Activated CD4-positive, alpha-beta T cell treated with anti-CD3 and anti-CD28 coated beads, Interleukin-2, amount 50 U/mL, for 4 hours (primary cell): Measurements from ENCODE around the gene DHX8.

Experiments used
- DNase-seq, 2 experiments: peaks; one replicate each; pipeline ENCODE4 v3.0.0-alpha.2; 2020

The DHX8 gene

DNA sequence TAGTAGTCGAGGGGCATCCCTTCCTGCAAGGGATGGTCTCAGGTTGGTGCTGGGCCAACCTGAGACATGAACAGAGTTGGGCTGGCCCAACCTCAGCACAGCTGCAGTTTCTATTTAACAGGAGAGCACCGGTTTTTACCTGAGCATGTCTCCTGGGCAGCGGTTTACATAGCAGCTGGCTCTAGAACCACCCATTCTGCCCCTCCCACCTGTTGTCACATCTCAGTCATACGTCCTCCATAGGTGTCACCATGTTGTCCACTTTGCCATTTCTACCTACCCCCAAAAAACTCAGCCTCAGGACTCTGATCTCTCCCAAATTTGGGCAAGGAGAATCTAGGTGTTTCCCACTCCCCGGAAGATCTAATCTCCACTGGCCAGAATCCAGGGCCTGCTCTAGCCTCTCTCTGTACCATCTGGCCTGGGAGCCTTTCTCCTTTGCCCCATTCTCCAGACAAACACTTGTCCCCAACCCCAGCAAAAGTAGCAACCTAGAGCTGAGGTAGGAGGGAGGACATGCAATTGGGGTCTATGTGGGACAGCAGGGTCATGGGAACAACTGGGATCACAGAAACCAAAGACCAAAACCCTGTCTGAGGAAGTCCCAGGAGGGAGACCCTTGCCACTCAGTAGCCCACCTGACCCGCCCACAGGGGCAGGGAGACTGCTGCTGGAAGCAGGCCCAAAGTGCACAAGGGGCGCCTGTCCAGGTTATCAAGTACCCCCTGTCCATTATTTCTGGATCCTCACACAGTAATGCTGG, 43.3 kb downstream of the DHX8 start:
- no peak for DNase-seq

DNA sequence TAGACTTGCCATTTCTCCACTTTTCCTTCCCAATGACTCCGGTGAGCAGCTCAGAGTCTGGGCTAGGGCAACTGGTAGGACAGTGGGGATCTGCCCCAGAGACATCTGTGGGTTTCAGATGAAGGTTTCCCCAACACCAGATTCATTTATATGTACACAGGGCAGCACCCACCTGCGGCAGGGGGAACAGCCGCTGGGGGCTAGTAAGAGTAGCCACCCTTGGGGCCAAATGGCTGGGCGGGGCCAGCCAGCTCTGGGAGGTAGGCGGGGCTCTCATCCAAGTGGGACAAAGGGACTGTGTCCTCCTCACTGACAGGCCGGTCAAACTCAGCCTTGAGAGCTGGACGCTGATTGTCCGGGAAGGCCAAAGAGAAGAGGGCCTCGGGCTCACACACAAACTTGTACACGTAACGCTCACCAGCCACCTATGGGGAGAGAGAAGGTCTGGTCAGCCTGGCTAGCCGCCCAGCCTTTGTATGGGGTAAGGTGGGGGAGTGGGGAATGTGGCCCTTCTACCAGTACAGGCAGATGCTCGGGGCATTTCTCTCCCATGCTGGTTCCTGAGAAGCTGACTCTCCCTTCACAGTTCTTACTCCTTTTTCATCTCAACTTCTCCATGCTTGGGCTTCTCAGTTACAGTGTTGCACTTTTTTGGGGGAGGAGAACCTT, 44.7 kb downstream of the DHX8 start:
- no peak for DNase-seq

DNA sequence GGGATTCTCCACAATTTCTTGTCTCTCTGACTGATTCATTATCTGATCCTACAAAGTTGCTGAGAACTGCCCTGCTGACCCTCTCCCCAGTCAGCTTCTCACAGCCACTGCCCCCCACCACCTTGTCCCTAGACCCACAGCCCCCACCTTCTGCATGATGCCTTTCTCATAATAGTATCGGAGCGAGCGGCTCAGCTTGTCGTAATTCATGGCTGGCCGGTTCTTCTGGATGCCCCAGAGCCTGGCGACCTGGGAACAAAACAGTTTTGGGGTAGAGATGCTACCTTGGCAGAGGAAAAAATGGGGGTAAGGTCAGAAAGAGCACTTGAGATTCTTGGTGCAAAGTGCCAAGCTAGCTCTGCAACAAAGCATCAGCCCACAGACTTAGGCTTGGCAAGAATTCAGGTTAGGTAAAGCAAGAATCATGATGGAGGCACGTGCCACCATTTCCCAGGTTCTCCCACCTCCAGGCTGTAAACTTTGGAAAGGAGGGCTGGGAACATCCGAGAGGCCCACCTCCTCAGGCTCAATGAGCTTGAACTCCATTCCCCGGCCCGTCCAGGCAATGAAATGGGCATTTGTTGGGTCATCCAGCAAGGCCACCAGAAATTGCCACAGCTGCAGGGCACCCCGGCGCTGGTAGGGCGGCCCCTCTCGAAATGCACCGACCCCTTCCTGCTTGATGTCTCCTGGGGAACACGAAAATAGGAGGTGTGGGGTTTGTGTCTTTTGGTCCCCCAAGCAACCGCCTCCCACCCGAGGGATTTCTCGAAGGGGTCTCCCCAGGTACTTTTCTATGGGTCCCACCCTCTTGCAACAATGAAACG, 45.4 kb downstream of the DHX8 start:
- no peak for DNase-seq

DNA sequence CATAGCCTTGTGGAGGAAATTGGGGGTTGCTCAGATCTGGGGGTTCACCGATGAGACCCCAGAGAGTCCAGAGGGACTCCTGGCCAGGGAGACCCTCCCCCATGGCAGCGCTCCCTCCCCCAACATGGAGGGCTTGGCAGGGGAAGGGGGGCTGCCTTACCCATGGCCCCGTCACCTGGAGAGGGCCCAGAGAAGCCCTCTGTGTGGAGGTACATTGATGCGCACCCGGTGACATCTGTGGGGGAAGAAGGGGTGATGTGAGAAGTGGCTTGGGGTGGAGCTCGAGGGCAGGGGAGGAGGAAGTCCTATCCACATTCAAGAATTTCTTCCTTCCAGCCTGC, 46.1 kb downstream of the DHX8 start:
- no peak for DNase-seq

DNA sequence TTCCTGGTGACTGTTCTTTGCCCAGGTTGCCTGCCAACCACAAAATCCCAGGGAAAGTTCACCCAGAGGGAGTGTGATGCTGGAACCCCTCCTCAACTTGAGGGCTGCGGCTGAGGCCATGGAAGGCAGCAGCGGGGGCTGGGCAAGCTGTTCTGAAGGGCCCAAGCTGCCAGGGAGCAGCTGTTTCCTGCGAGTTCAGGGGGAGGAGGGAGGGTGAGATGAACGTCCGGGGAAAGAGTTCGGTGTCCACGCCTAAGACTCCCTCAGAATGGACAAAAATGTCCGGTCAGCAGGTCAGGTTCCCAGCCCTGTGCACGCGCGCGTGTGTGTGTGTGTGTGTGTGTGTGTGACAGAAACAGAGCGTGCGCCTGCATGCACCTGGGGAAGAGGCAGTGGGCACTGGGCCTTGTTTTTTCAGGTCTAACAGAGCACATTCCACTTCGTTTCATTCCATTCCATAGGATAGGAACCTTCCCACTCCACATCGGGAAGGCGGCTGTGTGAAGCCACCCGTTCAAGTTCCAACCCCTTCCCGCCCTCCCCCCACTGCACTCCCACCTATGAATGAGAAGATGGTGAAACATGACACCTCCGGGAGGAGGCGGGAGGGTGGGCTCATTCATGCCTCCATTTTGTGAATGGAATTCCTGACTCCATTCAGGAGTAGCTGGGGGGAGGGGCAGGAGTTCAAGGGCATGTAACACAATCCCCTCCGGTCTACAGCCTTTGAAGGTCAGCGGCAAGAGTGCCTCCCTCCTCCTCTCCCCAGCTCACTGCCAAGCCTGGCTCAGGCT, 46.7 kb downstream of the DHX8 start:
- DNase-seq = no peak

DNA sequence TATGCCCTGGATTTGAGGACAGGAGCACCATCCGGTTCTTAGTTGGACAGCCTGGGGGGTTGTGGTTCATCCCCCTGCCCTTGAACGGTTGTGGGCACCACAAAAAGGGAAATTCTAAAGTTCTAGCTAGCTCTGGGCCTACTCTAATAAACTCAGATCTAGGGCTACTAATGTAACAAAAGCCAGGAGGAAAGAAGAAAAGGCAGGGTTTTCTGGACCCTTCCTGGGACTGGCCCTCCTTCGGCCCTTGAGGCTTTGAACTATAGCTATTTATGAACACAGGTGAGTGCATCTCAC, 47.3 kb downstream of the DHX8 start:
- DNase-seq = no peak

DNA sequence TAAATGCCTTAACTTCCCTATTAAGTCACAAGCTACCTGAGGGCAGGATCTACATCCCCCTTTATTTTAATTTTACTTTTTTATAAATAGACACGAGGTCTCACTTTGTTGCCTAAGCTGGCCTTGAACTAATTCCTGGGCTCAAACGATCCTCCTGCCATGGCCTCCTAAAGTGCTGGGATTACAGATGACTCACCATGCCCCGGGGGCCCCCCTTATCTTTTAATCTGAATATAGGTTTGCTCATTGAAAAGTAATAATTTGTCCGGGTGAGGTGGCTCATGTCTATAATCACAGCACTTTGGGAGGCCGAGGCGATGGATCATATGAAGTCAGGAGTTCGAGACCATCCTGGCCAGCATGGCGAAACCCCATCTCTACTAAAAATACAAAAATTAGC, 48.2 kb downstream of the DHX8 start:
- DNase-seq = no peak

DNA sequence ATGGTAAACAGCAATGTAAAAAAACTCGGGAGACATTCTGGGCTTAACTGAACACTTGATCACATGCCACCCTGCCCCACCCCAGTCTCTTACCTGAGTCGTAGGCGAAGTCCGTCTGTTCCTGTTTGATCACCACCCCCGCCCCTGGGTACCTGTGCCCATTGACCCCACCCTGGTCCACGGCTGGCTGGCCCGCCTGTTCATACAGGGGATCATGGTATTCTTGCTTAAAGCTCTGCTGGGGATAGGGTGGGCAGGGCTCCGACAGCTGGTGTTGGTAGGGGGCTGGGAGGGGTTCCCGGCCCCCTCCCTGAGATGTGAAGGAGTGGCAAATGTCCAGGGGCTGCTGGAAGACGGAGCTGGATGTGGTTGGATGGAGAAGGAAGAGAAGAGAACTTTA, 48.8 kb downstream of the DHX8 start:
- DNase-seq = no peak

DNA sequence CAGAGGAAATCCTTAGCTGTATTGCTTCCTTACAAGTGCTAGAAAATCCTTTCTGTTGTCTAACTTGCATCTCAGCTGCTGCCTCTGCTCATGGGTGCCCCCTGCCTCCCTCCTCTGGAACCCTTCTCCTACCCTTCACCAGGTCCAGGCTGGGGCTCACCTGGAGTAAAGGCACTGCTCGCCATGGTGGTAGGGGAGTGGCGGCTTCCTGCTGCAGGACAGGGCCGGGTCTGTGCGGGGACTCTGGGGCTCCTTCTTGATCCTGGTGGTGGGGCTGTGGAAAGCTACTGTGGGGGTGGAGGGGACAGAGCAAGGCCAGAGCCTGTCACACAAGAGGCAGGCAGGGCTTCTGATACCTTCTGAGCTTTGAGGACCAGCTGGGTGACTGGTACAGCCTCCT, 49.9 kb downstream of the DHX8 start:
- no peak for DNase-seq

DNA sequence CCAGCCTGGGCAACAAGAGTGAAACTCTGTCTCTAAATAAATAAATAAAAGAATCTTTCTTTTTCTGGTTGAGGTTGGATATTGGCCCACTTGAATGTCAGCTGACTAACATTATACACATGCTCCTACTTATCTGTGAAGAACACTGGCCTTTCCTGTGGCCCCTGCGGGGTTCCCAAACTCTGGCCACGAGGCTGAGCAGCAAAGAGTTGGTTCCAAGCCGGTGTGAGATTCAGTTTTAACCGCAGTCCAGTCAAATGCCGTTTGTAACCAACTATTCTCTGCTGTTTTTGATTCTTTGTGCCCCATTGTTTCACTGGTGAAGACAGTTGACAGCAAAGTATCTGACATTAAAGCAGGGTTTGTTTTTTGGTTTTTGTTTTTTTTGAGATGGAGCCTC, 51.1 kb downstream of the DHX8 start:
- no peak for DNase-seq

DNA sequence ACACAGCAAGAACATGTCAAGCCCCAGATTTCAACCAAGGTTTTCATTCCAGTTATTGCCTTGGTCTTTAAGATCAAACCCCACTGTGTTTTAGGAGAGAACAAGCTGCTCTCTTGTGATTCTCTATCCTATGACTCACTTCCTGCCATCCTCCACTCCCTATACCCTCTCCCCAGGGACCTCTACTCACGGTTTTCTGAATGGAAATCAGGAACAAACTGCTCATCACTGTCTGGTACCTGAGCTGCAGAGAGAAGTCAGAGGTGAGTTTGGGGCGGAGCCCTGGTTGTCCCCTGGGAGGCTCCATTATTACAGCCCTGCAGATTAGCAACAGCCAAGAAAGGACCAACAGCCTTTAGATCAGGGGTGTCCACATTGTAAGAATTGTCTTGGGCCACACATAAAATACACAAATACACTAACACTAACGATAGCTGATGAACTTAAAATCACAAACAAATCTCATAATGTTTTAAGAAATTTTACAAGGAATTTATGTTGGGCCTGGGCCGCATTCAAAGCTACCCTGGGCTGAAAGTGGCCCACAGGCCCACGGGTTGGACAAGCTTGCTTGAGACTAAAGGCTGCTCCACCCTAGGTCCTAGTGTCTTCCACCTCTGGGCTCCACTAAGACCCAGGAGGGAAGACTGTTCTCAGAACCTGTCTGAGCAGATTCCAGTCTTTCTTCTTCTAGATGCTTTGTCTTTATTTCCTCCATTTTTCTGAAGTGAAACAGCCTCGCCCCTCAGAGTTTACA, 52.6 kb downstream of the DHX8 start:
- no peak for DNase-seq

DNA sequence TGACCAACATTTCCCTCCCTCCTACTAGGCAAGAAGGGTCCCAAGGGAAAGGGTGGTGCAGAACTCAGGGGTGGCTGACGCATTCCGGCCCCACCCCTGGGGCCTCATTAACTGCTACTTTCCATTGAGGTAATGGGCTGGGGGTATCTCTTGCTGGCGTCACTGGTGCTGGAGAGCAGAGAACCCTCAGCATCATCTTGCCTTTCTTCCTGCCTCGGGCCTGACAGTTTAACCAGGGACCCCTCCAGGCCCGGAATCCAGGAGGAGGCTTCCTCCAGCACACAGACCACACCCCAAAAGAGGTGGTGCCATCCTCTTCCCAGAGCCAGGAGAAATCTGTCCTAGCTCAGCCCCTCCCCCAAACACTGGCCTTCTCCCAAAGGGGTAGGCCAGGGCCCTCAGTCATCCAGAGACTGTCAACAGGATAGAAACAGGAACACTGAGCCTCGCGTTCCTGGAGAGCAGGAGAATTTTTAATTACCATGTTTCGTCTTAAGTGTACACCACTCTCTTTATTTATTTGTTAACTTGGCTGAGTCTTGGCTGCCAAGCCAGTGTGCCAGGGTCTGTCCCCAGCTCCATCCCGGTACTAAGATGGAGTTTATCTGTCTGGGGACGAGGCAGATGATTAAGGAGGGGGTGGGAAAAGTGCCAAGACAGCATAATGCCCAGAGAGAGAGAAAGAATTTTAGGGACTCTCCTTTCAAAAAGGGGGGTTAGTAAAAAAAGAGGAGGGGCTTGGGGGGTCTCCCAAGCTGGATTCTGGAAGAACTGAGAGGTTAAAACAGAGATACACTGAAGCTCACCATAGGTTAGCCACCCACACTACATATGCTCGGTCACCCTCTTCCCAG, 57.3 kb downstream of the DHX8 start:
- no peak for DNase-seq

DNA sequence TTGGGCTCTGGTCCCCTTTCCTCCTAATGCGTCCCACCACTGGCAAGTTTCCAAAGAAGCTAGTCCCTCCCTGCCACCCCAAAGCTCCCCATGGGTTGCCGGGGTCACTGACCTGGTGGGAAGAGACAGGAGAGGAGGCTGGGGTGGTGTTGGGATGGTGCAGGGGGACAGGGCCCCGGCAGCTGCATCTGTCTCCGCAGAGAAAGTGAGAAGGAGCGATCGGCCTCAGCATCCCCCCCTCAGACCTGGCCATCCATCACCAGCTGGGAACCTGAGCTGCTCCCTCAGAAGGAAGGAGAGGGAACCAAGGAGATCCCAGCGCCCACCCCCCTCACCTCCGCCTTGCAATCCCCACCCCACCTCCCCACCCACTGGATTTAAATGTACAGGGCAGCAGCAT, 59.1 kb downstream of the DHX8 start:
- no peak for DNase-seq

DNA sequence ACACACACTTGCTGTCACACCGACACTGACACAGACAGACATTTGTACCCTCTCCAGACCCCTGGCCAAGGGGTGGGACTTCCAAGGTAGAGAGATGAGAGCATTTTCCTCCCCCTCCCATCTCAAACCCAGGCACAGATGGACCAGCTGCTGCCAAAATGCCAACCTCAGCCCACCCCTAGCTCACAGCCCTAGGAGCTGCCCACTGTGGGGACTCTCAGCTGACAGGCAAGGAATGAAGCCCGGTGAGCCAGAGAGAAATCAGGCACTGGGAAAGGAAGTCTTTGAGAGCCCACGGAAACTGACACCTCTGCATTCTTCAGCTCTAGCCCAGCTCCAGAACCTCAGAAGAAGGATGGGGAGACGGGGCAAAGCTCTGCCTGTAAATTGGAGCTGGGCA, 59.5 kb downstream of the DHX8 start:
- DNase-seq = no peak

DNA sequence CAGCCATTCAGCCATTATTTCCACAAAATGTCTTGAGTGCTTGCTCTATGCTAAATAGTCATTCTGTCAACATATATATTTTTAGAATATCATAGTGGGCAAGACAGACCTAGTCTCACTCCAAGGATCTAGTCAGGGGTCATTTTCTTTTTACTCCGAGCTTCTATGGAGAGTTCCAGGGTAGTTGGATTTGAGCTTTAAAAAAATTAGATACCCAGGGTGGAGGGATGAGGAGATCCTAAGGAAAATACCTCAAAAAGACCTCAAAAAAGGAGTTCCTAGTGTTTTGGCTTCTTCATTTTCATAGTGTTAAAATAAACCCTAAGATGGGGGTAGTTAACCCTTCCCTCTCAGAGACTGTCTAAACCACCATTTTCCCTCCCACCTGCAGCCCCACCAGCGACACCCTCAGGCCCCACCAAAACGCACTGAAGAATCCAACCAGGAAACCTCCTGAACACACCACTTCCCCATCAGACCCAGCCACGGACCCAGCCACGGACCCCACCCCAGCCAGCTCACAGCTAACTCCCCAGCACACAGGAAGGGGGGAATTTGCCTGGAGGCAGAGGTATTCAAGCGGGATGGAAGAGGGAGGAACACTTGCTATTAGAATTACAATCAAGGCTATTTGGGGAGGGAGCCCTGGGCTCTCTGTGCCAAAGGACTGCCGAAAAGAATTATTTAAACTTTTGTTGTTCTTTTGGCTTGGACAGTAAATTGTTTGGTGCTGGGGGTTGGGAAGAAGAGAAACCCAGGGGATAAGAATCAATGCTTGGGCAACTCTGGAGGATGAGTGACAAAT, 60.2 kb downstream of the DHX8 start:
- DNase-seq = no peak

DNA sequence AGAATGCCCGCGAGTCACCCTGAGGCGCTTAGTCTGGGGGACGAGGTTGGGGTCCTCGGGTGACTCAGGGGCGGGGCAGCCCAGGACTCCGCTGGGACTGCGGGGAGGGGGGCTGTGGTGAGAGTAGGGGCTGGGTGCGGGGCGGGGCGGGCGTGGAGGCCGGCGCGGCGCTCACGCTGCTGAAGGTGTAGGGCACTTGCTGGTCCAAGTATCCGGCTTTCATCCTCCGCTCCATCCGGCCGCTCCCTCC, 61.5 kb downstream of the DHX8 start:
- peak in 1 of 2 experiments; percentile 2 for DNase-seq

DNA sequence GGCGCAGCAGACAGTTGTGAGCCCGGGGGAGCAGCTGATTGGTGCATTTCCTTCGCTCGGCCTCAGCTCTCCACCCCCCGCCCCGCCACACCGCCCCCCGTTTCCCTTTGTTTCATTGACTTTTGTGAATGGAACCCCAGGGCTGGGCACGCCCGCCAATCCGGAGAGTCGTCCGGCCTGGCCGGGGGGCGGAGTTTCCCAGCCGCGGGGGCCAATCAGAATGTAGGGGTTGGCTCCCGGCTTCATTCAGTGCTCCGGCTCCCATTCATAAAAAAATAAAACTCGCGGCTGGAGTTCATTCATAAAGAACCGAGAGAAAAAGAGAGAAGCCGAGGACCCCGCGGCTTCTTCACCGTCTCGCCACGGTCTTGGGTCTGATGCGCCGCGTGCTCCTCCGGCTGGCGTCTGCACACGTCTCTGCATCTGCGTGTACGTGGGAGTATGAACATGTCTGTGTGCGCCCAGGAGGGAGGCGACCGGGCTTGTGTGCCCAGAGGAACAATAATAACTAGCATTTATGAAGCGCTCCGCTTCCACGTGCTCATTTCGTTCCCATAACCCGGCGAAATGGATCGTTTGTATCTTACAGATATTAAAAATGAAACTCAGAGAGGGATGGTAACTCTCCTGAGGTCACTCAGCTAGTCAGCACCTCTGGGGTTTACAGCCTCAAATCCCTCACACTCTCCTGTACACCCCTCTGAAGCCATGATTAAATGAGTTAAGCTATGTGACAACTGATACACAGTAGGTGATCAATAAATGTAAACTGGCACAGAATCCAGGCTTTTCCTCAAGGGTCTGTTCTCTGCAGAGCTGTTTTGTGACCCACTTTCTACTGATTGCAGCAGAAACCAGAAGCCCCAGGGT, 62.8 kb downstream of the DHX8 start, which contains the start of gene ETV4:
Gene ETV4 (minus strand): TSS at position 22 of the 870 bp plus-strand sequence. CDS start 723 bp downstream, outside the sequence.
- peak; percentile 85 to 87 for DNase-seq

DNA sequence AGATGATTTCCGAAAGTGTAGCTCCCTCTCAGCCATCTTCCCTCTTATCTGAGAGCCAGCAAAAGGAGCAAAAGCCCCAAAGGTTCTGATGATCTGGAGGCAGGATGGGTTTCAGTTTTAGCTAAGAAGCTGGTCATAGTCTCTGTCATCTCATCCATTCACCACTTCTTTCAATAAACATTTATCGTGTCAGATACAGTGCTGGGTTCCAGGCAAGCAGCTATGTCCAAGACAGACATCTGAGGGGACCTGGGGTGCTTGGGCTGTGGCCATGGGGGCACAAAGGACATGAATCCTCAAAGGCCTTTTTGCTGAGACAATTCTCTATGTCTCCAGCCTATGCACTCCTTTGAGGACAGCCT, 63.4 kb downstream of the DHX8 start:
- DNase-seq = no peak

DNA sequence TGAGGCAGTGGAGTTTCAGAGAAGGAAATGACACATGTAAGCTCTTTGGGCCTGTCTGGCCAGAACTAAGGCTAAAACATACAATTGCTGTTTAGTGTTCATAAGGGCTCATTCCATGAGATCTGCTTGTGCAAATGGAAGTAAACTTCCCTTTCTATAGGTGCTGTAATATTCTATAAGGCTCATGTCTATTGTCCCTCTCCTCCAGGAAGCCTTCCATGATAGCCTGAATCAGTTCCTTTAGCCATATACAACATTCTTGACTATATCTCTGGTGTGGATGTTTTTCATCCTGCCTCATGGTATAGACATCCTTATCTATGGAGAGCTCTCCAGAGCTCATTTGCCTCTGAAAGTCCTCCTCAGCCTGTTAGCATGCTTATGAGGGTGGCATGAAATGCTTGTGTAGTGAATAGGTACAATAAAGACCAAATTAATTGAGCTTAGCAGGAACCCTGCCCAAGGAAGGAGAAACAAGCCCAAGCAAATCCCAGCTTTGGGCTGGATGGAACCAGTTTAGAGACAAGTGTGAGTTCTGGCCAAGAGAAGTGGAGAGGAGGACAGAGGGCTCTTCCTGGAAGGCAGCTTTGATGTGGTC, 64.0 kb downstream of the DHX8 start:
- no peak for DNase-seq
